ENCODE data around the gene PGAP2. TPM values are rescaled to one million over a fixed set of nuclear protein-coding genes. Genes with fewer than 3 reads are reported as not detected.

PGAP2 gene
- total RNA-seq, 1 experiment from 2014 or later, result 72.2 TPM

- 0 out of 2 replicates have a peak, but pooled peaks have one; percentile 14 for ATAC-seq
- no peak for DNase-seq (ENCODE audit: low read depth, low spot score)
- POLR2A ChIA-PET, result interaction anchor here (0.7 kb wide), 1 partner anchor 29 kb away, joined by 4 read pairs; no protein-coding TSS in a partner anchor
- CTCF ChIA-PET, result interaction anchor here (0.6 to 1.3 kb wide), 4 partner anchors 8 to 26 kb away, joined by 3 to 4 read pairs (median 3); partner anchors contain the start of gene RHOG
- Histone ChIP-seq H3K36me3 (ENCODE audit: control insufficient read depth, insufficient read depth, low read length) (no peaks in the 10 kb centered on the region; the same call in none of the 2 replicates), H3K27me3 (ENCODE audit: control insufficient read depth, insufficient read depth, low read length) (no peaks in the 10 kb centered on the region), H3K27ac (ENCODE audit: low read length) (no peak overlapping the region), H3K4me1 (ENCODE audit: control insufficient read depth, insufficient read depth, low read length) (0 out of 2 replicates have a peak, but pooled peaks cover 3% of the 10 kb centered on the region), H3K4me3 (ENCODE audit: low read depth in 2 of 2, low read length in 2 of 2) (no peak overlapping the region), H3K9me3 (ENCODE audit: control insufficient read depth, insufficient read depth, low read depth, low read length) (no peaks in the 10 kb centered on the region)
- no peak for TF ChIP-seq POLR2AphosphoS5 (IDR thresholded peaks at IDR 0.05; ENCODE audit: low read depth, low read length)
- no peak for TF ChIP-seq SIN3A (IDR thresholded peaks at IDR 0.05; ENCODE audit: borderline replicate concordance, insufficient read depth, low read depth, low read length)
- no peak for TF ChIP-seq REST (IDR thresholded peaks at IDR 0.05; ENCODE audit: insufficient read depth in 1 of 2, low read depth in 2 of 2, low read length in 1 of 2)
- TF ChIP-seq, protein P1, sequence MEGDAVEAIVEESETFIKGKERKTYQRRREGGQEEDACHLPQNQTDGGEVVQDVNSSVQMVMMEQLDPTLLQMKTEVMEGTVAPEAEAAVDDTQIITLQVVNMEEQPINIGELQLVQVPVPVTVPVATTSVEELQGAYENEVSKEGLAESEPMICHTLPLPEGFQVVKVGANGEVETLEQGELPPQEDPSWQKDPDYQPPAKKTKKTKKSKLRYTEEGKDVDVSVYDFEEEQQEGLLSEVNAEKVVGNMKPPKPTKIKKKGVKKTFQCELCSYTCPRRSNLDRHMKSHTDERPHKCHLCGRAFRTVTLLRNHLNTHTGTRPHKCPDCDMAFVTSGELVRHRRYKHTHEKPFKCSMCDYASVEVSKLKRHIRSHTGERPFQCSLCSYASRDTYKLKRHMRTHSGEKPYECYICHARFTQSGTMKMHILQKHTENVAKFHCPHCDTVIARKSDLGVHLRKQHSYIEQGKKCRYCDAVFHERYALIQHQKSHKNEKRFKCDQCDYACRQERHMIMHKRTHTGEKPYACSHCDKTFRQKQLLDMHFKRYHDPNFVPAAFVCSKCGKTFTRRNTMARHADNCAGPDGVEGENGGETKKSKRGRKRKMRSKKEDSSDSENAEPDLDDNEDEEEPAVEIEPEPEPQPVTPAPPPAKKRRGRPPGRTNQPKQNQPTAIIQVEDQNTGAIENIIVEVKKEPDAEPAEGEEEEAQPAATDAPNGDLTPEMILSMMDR (IDR thresholded peaks at IDR 0.05), result no peak
- TF ChIP-seq TCF7L2 (IDR thresholded peaks at IDR 0.05; ENCODE audit: low read depth, low read length), result no peak
- BruUV-seq (replicated peaks), result no TSS peak
- in situ Hi-C loops (cut with HindIII; ENCODE audit: low pct_unique_long_range_greater_than_20kb, low sequenced_read_pairs) (no loop called here), intact Hi-C loops (cut with micrococcal nuclease; ENCODE audit: unreplicated experiment) (no loop called here)
These were observed 14.9 kb downstream of the PGAP2 start for GRCh38 chr11:3823303-3823702.

GRCh38 chr11:3823762-3824506, 15.6 kb downstream of the PGAP2 start:
- in situ Hi-C loops (cut with HindIII; ENCODE audit: low pct_unique_long_range_greater_than_20kb, low sequenced_read_pairs) (no loop called here), intact Hi-C loops (cut with micrococcal nuclease; ENCODE audit: unreplicated experiment) (no loop called here)
- POLR2A ChIA-PET, result no interaction called here
- DNase-seq (ENCODE audit: low read depth, low spot score) (no peak), ATAC-seq (no peak)
- Histone ChIP-seq H3K27ac (ENCODE audit: low read length) (no peak overlapping the region), H3K9me3 (ENCODE audit: control insufficient read depth, insufficient read depth, low read depth, low read length) (no peaks in the 10 kb centered on the region), H3K4me1 (ENCODE audit: control insufficient read depth, insufficient read depth, low read length) (0 out of 2 replicates have a peak, but pooled peaks cover 3% of the 10 kb centered on the region), H3K27me3 (ENCODE audit: control insufficient read depth, insufficient read depth, low read length) (no peaks in the 10 kb centered on the region), H3K4me3 (ENCODE audit: low read depth in 2 of 2, low read length in 2 of 2) (no peak overlapping the region), H3K36me3 (ENCODE audit: control insufficient read depth, insufficient read depth, low read length) (no peaks in the 10 kb centered on the region; the same call in none of the 2 replicates)
- TF ChIP-seq SIN3A (IDR thresholded peaks at IDR 0.05; ENCODE audit: borderline replicate concordance, insufficient read depth, low read depth, low read length) (no peak), POLR2AphosphoS5 (IDR thresholded peaks at IDR 0.05; ENCODE audit: low read depth, low read length) (no peak), REST (IDR thresholded peaks at IDR 0.05; ENCODE audit: insufficient read depth in 1 of 2, low read depth in 2 of 2, low read length in 1 of 2) (no peak), TCF7L2 (IDR thresholded peaks at IDR 0.05; ENCODE audit: low read depth, low read length) (no peak)
- TF ChIP-seq, protein P1 (IDR thresholded peaks at IDR 0.05), result no peak
- CTCF ChIA-PET, result interaction anchor here (0.6 to 1.3 kb wide), 3 partner anchors 9 to 17 kb away, joined by 3 to 4 read pairs (median 3); partner anchors contain the start of gene RHOG
- no TSS peak for BruUV-seq (replicated peaks)

Measured in Panc1 (cell line).